GM18502 (cell line): ENCODE measurements around the gene HOXC12.

ENCODE experiments used
- ATAC-seq: cut with Tn5 transposase; IDR thresholded peaks from one replicate; pipeline ENCODE4 v1.9.1; 2021; ENCODE audit warnings: mild to moderate bottlenecking; ENCODE audit not compliant: unreplicated experiment, poor library complexity

The HOXC12 gene

GRCh38 chr12:53954694-53955035, at the start of gene HOXC12:
Gene HOXC12, plus strand, starts transcription at chr12:53954903. Its CDS starts 27 bp downstream, at chr12:53954930.
- no peak for ATAC-seq

GRCh38 chr12:53907103-53907502, 47.6 kb upstream of the HOXC12 start:
- no peak for ATAC-seq

GRCh38 chr12:53916788-53917655, 37.7 kb upstream of the HOXC12 start:
- ATAC-seq: no peak

DNA sequence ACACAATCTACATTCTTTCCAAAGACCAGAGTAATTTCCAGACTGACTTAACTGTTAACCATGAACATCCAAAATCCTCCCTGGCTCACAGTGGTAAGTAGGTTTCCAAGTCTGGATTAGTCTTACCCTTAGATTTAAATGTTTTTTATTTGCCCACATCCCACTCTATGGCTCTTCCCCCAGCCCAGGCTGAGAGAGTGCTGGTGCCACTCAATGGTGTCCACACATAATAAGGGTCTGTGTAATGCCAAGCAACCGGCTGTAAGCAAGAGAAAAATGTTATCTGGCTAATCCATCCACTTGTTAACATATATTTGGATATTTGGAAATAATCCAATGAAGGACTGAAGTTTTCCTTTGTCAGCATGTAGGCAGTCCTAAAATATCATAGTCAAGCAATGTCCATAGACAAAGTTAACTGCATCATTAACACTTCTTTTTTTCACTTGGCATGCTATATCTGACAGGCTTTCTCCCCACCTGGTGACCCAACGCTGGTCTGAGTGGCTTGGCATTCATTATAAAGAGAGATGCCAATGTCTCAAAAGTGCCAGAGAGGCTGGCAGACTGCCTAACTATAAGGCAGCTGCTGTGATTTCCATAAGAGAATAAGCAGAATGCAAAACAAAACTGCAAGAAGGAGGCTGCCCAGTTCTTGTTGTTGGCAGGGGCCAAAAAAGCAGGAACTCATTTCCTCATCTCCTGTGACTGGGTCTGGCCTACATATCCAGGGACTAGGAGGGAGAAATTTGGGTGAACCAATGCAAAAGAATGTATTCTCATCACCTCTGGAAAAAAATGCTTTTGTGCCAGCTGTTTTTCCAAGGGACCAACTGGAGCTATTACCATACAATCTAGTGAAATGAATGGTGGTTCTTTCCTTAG, 29.9 kb upstream of the HOXC12 start:
- ATAC-seq: no peak

DNA sequence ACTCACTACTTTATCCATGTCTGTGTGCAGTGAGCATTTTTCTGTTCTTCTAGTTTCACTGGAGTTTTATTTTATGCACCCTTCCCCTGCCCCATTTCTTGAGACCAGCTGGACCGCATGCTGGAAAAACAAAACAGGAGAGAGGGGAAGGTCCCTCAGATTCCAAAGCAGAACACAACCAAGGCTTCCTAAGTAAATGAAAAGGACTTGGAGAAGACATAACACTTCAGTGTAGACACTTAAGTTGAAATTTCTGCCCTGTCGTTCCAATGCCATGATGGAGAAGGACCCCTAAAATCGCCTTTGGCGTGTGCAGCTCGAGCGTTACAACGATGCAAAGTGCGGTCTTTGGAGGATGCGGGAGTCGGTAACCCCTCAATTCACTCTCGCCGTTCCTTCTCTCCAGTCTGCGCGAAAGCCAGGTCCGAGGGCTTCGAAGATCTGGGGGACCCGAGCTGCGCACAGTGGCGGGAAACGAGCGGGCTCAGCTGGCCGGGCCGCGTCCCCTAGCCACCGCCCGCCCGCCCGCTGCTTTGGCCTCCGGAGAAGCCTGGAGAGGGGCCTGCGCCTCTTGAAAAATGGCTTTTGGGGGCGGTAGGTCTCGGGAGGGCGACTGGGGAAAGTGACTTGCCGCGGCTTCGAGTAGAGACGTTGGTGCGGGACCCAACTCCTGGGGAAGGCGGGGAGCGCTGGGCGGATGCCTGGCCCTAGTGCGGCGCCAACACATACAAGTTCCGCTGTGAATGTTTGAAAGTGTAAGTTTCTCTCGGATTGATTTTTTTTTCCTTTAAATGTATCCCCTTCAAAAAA, 27.3 kb upstream of the HOXC12 start:
- ATAC-seq: no peak

DNA sequence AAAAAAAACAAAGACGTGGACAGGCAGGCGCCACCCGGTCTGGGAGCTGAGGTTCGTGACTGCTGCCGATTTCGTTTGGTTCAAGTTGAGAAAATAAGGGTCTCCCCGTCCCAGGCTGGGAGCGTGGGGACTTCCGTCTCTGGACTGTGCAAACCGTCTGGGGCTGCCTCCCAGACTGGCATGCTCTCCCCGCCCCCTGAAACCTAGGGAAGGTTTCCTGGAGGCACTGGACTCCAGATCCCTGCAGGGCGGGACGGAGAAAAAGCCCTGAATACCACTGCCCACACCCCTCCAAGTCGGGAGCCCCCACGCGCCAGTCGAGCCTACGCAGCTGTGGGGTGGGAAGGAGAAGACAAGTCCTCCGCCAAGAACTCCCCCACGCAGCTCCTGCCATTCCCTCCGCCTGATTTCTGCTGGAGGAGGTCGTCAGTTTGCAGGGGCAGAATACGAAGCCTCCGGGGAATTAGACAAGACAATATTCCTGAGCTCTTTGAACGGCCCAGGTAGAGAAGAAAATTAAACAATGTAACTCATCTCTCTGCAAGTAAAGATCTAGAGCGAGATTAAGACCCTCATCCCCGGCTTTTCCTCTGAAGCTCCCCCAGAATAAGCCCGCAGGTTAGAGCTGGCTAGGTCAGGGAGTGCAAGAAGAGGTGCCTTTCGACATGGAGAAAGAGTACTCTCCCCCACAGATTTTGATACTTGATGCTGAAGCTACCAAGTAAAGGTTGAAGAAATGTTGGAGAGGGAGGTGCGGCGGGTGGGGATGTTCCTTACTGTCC, 26.5 kb upstream of the HOXC12 start:
- ATAC-seq: no peak

GRCh38 chr12:53929527-53929926, 25.2 kb upstream of the HOXC12 start:
- ATAC-seq: no peak

- no peak for ATAC-seq
Measured at GRCh38 chr12:53930591-53931255, 24.0 kb upstream of the HOXC12 start.

DNA sequence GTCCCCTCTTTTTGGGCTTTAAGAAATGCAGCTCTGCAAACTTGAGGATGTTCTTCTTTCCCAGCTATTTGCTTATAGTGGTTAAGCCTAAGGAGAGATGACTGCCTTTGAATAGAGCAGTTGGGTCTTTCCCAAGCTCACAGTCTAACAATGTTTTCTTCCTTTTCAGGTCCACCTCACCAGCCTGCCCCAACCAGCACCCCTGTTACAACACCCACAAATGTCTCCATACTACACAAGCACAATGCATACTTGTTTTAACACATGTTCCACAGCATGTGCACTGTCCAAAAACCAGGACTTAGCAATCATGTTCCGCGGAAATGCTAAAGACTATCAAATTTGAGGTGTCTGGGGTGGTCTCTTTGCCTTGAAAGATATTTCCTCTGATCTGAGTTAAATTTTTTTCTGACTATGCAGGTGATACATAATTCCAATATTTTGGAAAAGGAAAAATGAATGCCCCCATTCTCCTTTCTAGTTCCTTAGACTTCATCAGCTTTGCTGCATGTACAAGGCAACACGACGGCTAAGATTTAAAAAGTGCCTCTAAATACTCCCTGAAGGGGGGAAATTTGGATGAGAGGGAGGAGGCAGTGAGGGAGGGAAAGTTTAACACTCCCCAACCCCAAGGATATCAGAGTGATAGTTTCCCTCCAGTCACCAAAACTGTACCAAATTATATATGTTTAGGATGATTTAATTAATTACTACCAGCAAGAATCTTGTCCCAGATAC, 22.7 kb upstream of the HOXC12 start:
- no peak for ATAC-seq

GRCh38 chr12:53932915-53933314, 21.8 kb upstream of the HOXC12 start:
- ATAC-seq: no peak

- ATAC-seq: no peak
Measured at GRCh38 chr12:53935383-53936341, 19.0 kb upstream of the HOXC12 start.

DNA sequence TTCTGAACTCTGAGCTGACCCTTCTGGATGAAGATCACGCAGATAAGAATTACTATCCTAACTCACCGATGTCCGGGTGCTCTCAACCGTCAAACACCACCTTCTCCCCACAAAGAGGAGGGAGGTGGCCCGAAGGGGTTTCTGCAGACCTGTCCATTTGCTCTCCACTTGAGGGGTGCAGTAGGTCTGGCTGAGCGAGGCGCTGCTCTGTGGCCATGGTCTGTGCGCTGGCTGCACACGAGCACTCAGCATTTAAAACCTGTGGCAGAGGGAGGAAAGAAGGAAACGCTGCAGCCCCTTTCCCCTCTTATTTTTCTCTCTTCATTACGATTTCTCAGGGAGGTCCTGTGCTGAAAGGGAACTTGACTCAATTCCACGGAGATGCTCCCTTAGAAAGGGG, 17.6 kb upstream of the HOXC12 start:
- no peak for ATAC-seq

DNA sequence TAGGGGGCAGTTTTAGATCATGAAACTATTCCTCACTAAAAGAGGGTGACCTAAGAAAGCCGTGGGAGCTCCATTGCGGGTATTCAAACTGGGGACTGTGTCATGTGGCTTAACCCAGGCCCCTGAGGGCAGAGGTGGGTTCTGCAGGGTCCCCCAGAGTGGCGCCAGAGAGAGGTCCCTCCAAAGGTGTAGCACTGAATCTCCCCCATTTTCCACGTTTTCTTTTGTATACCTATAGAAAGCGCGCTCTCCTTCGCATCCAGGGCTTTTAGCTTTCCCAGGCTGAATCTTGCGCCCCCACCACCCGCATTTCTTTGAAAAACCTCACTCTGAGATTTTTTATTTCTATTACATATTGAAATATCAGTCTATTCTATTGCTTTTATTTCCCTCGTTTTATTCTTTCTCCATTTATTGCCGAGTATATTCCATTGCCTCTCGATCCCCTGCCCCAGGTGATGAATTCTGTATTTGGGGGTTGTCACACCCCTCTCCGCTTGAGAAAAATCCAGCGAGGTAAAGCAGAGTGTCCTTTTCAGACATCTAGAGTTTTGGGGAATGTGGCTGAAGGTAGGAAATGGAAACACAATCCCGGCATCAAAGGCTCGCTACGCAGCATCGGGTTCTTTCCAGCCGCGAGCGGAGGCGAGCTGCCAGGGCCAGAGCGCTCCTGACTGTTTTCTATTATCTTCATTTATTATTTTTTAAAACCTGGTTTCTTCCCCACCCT, 16.9 kb upstream of the HOXC12 start:
- no peak for ATAC-seq

GRCh38 chr12:53938326-53939140, 16.2 kb upstream of the HOXC12 start, which contains the start of gene HOXC13:
Gene HOXC13, plus strand, starts transcription at chr12:53938831. Its CDS starts 76 bp downstream, at chr12:53938907.
- no peak for ATAC-seq

GRCh38 chr12:53939141-53940108, 15.3 kb upstream of the HOXC12 start:
- no peak for ATAC-seq
